ENCODE measurements around the gene SLC26A11.

Gene SLC26A11

GRCh38 chr17:80220736-80221215 is 549 bp downstream of the SLC26A11 start:
- peaks cover 28% of the 10 kb centered on the region for H3K36me3 Mint-ChIP-seq (ENCODE audit: low read depth)
- H3K27me3 Mint-ChIP-seq (ENCODE audit: low read depth, poor library complexity) = peaks cover 5% of the 10 kb centered on the region
- peaks cover 43% of the 10 kb centered on the region for H3K4me1 Mint-ChIP-seq
- DNase-seq = peak; percentile 61
- no peak for TF ChIP-seq CTCF (IDR thresholded peaks at IDR 0.05)
- no peaks in the 10 kb centered on the region for H3K9me3 Mint-ChIP-seq
- H3K27ac Mint-ChIP-seq = no peak overlapping the region
- peak overlapping the region; percentile 88 for H3K4me3 Mint-ChIP-seq

GRCh38 chr17:80221351-80222105 is 1.3 kb downstream of the SLC26A11 start:
- Mint-ChIP-seq H3K27ac (no peak overlapping the region), H3K4me3 (peak overlapping the region; percentile 88), H3K9me3 (no peaks in the 10 kb centered on the region), H3K27me3 (ENCODE audit: low read depth, poor library complexity) (peaks cover 5% of the 10 kb centered on the region), H3K4me1 (peaks cover 43% of the 10 kb centered on the region), H3K36me3 (ENCODE audit: low read depth) (peaks cover 21% of the 10 kb centered on the region)
- no peak for TF ChIP-seq CTCF (IDR thresholded peaks at IDR 0.05)
- DNase-seq = no peak

GRCh38 chr17:80222376-80223141 is 2.3 kb downstream of the SLC26A11 start:
- H3K36me3 Mint-ChIP-seq (ENCODE audit: low read depth) = peaks cover 20% of the 10 kb centered on the region
- H3K27me3 Mint-ChIP-seq (ENCODE audit: low read depth, poor library complexity) = peaks cover 5% of the 10 kb centered on the region
- TF ChIP-seq CTCF (IDR thresholded peaks at IDR 0.05) = no peak
- H3K9me3 Mint-ChIP-seq = no peaks in the 10 kb centered on the region
- DNase-seq = no peak
- peak overlapping the region; percentile 67 for H3K4me3 Mint-ChIP-seq
- H3K27ac Mint-ChIP-seq = no peak overlapping the region
- H3K4me1 Mint-ChIP-seq = peaks cover 48% of the 10 kb centered on the region

- TF ChIP-seq CTCF (IDR thresholded peaks at IDR 0.05) = no peak
- Mint-ChIP-seq H3K4me3 (no peak overlapping the region), H3K27ac (no peak overlapping the region), H3K27me3 (ENCODE audit: low read depth, poor library complexity) (peaks cover 5% of the 10 kb centered on the region), H3K36me3 (ENCODE audit: low read depth) (peaks cover 20% of the 10 kb centered on the region), H3K9me3 (no peaks in the 10 kb centered on the region), H3K4me1 (peaks cover 48% of the 10 kb centered on the region)
- DNase-seq = no peak
Observed at GRCh38 chr17:80223142-80223815, 3.1 kb downstream of the SLC26A11 start.

DNA sequence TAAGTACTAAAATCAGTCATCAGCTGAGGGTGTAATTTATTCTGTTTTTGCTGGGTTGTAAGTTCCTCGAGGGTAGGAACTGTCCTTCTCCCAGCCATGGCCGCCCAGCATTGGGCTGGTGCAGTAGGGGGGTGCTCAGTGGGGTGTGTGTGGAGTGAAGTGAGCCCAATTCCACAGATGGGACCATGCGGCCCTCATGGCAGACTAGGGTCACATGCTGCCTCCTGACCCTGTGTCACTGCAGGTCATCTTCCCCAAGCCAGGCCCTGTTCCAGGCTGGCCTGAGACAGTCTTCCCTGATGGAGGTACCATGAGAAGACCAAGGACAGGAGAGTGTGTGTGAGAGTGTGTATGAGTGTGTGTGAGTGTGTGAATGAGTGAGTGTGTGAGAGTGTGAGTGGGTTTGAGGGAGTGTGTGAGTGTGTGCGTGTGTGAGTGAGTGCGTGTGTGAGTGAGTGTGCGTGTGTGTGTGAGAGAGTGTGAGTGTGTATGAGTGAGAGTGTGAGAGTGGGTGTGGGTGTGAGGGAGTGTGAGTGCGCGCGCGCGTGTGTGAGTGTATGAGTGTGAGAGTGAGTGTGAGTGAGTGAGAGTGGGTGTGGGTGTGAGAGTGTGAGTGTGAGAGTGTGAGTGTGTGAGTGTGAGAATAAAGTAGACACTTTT is 3.7 kb downstream of the SLC26A11 start:
- no peak for DNase-seq
- H3K4me1 Mint-ChIP-seq = peaks cover 42% of the 10 kb centered on the region
- peaks cover 25% of the 10 kb centered on the region for H3K36me3 Mint-ChIP-seq (ENCODE audit: low read depth)
- H3K27ac Mint-ChIP-seq = no peak overlapping the region
- no peaks in the 10 kb centered on the region for H3K9me3 Mint-ChIP-seq
- no peak for TF ChIP-seq CTCF (IDR thresholded peaks at IDR 0.05)
- no peak overlapping the region for H3K4me3 Mint-ChIP-seq
- peaks cover 3% of the 10 kb centered on the region for H3K27me3 Mint-ChIP-seq (ENCODE audit: low read depth, poor library complexity)
